ENCODE results near the gene NSA2. TPM values are rescaled to one million over a fixed set of nuclear protein-coding genes. Genes with fewer than 3 reads are reported as not detected.

NSA2 gene
- total and polyA plus RNA-seq, 2 of the 13 experiments (the other 11 are each of a cell fraction or from before 2014, with no cell fraction given) = 33.0 to 101 TPM

DNA sequence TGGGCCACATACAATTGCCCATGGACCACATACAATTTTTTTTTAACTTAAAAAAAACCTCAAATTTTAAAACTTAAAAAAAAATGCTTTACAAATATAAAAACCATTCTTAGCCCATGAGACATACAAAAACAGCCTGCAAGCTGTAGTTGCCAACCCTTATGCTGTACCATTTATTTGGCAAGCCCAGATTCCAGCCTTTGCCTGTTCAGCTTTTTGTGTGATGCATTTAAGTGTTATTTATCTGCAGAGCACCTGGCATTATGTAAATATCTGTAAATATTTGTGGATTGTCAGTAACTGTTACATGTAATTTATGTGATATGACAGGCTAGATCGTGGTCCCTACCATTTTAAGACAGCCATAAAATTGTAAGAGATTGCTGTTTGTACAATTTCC is 49.5 kb upstream of the NSA2 start:
- CTCF ChIA-PET (ENCODE audit: low intra/inter-chr PET ratio, low total read pairs) = no interaction called here
- in situ Hi-C loops (cut with HindIII; ENCODE audit: extremely low pct_ligation_motif_present, low pct_unique_long_range_greater_than_20kb) = no loop called here

DNA sequence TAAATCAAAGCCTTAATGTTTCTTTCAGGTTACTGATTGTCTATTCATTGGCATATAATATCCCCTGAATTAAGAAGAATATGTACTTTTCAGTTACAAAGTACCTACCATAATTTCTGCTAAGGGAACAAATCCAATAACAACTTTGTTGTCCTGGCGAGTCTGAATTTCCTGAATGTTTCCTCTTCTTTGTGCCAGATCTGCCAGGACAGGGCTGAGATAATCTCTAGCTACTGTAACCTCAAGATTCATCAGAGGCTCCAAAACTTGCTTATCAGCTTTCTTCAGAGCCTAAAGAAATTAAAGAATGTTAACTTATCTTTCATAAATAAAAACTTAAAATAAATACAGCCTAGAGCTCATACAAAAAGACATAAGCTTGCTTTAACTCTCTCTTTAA is 44.8 kb upstream of the NSA2 start:
- FAIRE-seq = no peak
- peaks cover 11 to 36% of the 10 kb centered on the region in 2 experiments for H3K36me3 ChIP-seq (replicated peaks in 1 of 2; ENCODE audit: control insufficient read depth in 1 of 2, insufficient read depth in 2 of 2, low read length in 2 of 2)
- no peaks in the 10 kb centered on the region for H3K9me3 ChIP-seq (ENCODE audit: low read length)
- no peak for TF ChIP-seq ZNF761 (CRISPR knock-in tag; conservative IDR thresholded peaks at IDR 0.05)
- no peak for TF ChIP-seq TAF15 (IDR thresholded peaks at IDR 0.05; ENCODE audit: low read depth, low read length, poor library complexity, severe bottlenecking)
- TF ChIP-seq ZNF562 (CRISPR knock-in tag; IDR thresholded peaks at IDR 0.05; ENCODE audit: borderline replicate concordance) = no peak
- TF ChIP-seq EZH2 (conservative IDR thresholded peaks at IDR 0.05; ENCODE audit: low read depth, low read length) = no peak
- TF ChIP-seq ZNF101 (CRISPR knock-in tag; IDR thresholded peaks at IDR 0.05; ENCODE audit: borderline replicate concordance, low read depth) = no peak
- no peak for TF ChIP-seq ATF7-NPFF (CRISPR knock-in tag; IDR thresholded peaks at IDR 0.05; ENCODE audit: low read depth)
- no peak for TF ChIP-seq PATZ1 (CRISPR knock-in tag; IDR thresholded peaks at IDR 0.05)
- TF ChIP-seq ZNF280D (CRISPR knock-in tag; IDR thresholded peaks at IDR 0.05) = no peak
- TF ChIP-seq MXI1 (IDR thresholded peaks at IDR 0.05; ENCODE audit: borderline replicate concordance, low read depth, low read length) = no peak

More for the DNA sequence above, 49.5 kb upstream of the NSA2 start:
- no peak for FAIRE-seq
- Histone ChIP-seq H2AFZ (ENCODE audit: low read length) (no peak overlapping the region), H4K20me1 (ENCODE audit: insufficient read depth, low read length) (no peaks in the 10 kb centered on the region), H3K4me1 (ENCODE audit: insufficient read depth, low read length) (no peaks in the 10 kb centered on the region), H3K4me3 (replicated peaks in 1 of 3; ENCODE audit: insufficient read depth in 1 of 3, low read depth in 2 of 3, low read length in 3 of 3) (no peak overlapping the region), H3K9ac (ENCODE audit: insufficient read depth, low read depth, low read length) (no peak overlapping the region), H3K27me3 (ENCODE audit: control insufficient read depth in 1 of 2, insufficient read depth in 2 of 2, low read length in 2 of 2) (no peaks in the 10 kb centered on the region), H3K36me3 (replicated peaks in 1 of 2; ENCODE audit: control insufficient read depth in 1 of 2, insufficient read depth in 2 of 2, low read length in 2 of 2) (peaks cover 6 to 14% of the 10 kb centered on the region in 2 experiments; a peak in 4 of 5 replicates), H3K79me2 (ENCODE audit: insufficient read depth, low read length) (no peaks in the 10 kb centered on the region), H3K27ac (ENCODE audit: extremely low read length, insufficient read depth, low read length) (no peak overlapping the region), H3K4me2 (ENCODE audit: low read depth, low read length) (no peak overlapping the region), H3K9me3 (ENCODE audit: low read length) (no peaks in the 10 kb centered on the region)
- WGBS (ENCODE audit: low lambda C conversion rate) = 93% methylated on average over 1 of the region's 1 CpG
- ATAC-seq = no peak
- TF ChIP-seq E2F5 (CRISPR knock-in tag; conservative IDR thresholded peaks at IDR 0.05) (no peak), SALL1 (CRISPR knock-in tag; IDR thresholded peaks at IDR 0.05) (no peak), GATAD1 (CRISPR knock-in tag; IDR thresholded peaks at IDR 0.05) (no peak), DMAP1 (CRISPR knock-in tag; IDR thresholded peaks at IDR 0.05) (no peak), HNRNPH1 (optimal IDR thresholded peaks at IDR 0.05; ENCODE audit: low read depth, low read length) (no peak), HES4 (CRISPR knock-in tag; IDR thresholded peaks at IDR 0.05; ENCODE audit: borderline replicate concordance) (no peak), FOXP1 (IDR thresholded peaks at IDR 0.05) (no peak), FOXP1 (CRISPR knock-in tag; IDR thresholded peaks at IDR 0.05) (no peak)
- intact Hi-C loops (cut with micrococcal nuclease; ENCODE audit: unreplicated experiment) = no loop called here
- POLR2A ChIA-PET = no interaction called here
- BruUV-seq (replicated peaks) = no TSS peak
- no peak for DNase-seq (ENCODE audit: low spot score)

More for the DNA sequence above, 44.8 kb upstream of the NSA2 start:
- Histone ChIP-seq H3K4me1 (ENCODE audit: insufficient read depth, low read length) (no peaks in the 10 kb centered on the region), H2AFZ (ENCODE audit: low read length) (no peak overlapping the region), H4K20me1 (ENCODE audit: insufficient read depth, low read length) (no peaks in the 10 kb centered on the region), H3K4me2 (ENCODE audit: low read depth, low read length) (no peak overlapping the region), H3K9ac (ENCODE audit: insufficient read depth, low read depth, low read length) (no peak overlapping the region), H3K79me2 (ENCODE audit: insufficient read depth, low read length) (no peaks in the 10 kb centered on the region), H3K27ac (ENCODE audit: extremely low read length, insufficient read depth, low read length) (no peak overlapping the region), H3K27me3 (ENCODE audit: control insufficient read depth in 1 of 2, insufficient read depth in 2 of 2, low read length in 2 of 2) (no peaks in the 10 kb centered on the region), H3K4me3 (replicated peaks in 1 of 3; ENCODE audit: insufficient read depth in 1 of 3, low read depth in 2 of 3, low read length in 3 of 3) (no peak overlapping the region)
- 100% methylated on average over 1 of the region's 1 CpG for WGBS (ENCODE audit: low lambda C conversion rate)
- ChIA-PET CTCF (ENCODE audit: low intra/inter-chr PET ratio, low total read pairs) (no interaction called here), POLR2A (no interaction called here)
- no TSS peak for BruUV-seq (replicated peaks)
- ATAC-seq (no peak), DNase-seq (ENCODE audit: low spot score) (no peak)
- in situ Hi-C loops (cut with HindIII; ENCODE audit: extremely low pct_ligation_motif_present, low pct_unique_long_range_greater_than_20kb) (no loop called here), intact Hi-C loops (cut with micrococcal nuclease; ENCODE audit: unreplicated experiment) (no loop called here)
